Adrenal gland (tissue), 5 donors: ENCODE data around the gene DOCK4.

Experiments used
- POLR2A ChIP-seq, 2 donors: fragments of 450-650 bp; IDR thresholded peaks; one replicate each; pipeline ENCODE4 v1.6.1; 2017; ENCODE audit warnings: antibody characterized with exemption in 2 of 2, mild to moderate bottlenecking in 2 of 2, moderate library complexity in 1 of 2
- TF ChIP-seq, protein P1 (sequence below), 6 experiments: fragments of 450-650 bp in 4 of 6; fragments of 200-600 bp in 2 of 6; sonication (generic) in 1 of 6; IDR thresholded peaks; 1 replicate in 5 of 6; 2 replicates in 1 of 6; pipeline versions ENCODE4 v1.5.1 to v1.8.0; 2016 to 2021; ENCODE audit warnings: antibody characterized with exemption in 6 of 6, mild to moderate bottlenecking in 2 of 6, moderate library complexity in 1 of 6
- donor health status: DM: no; HTN: no; CAD: no.

DNA sequence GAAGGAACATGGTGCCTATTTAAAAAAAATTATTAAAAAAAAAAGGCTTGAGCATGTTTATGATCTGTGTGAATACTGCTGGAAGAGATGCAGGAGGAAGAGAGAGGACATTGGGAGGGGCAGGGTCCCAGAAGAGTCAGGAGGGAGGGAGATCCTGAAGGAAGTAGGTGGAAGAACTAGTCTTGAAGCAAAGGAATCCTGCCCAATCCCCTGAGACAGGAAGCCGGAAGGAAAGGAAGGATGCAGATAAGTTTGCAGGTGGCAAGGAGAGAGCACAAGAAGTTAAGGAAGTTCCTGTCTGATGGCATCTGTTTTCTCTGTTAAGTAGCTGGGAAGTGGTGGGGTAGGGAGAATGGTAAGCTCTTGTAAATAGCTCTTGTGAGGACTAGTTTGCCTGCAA is 318.5 kb downstream of the DOCK4 start:
- TF ChIP-seq, protein P1, sequence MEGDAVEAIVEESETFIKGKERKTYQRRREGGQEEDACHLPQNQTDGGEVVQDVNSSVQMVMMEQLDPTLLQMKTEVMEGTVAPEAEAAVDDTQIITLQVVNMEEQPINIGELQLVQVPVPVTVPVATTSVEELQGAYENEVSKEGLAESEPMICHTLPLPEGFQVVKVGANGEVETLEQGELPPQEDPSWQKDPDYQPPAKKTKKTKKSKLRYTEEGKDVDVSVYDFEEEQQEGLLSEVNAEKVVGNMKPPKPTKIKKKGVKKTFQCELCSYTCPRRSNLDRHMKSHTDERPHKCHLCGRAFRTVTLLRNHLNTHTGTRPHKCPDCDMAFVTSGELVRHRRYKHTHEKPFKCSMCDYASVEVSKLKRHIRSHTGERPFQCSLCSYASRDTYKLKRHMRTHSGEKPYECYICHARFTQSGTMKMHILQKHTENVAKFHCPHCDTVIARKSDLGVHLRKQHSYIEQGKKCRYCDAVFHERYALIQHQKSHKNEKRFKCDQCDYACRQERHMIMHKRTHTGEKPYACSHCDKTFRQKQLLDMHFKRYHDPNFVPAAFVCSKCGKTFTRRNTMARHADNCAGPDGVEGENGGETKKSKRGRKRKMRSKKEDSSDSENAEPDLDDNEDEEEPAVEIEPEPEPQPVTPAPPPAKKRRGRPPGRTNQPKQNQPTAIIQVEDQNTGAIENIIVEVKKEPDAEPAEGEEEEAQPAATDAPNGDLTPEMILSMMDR (IDR thresholded peaks at IDR 0.05): no peak
- no peak for TF ChIP-seq POLR2A (IDR thresholded peaks at IDR 0.05)
